ENCODE measurements around the gene DMKN. TPM values are rescaled to one million over a fixed set of nuclear protein-coding genes. Genes with fewer than 3 reads are reported as not detected.

The DMKN gene
- total and polyA plus RNA-seq, 12 donors, result 2.7 to 70.5 (median 19.7) TPM

DNA sequence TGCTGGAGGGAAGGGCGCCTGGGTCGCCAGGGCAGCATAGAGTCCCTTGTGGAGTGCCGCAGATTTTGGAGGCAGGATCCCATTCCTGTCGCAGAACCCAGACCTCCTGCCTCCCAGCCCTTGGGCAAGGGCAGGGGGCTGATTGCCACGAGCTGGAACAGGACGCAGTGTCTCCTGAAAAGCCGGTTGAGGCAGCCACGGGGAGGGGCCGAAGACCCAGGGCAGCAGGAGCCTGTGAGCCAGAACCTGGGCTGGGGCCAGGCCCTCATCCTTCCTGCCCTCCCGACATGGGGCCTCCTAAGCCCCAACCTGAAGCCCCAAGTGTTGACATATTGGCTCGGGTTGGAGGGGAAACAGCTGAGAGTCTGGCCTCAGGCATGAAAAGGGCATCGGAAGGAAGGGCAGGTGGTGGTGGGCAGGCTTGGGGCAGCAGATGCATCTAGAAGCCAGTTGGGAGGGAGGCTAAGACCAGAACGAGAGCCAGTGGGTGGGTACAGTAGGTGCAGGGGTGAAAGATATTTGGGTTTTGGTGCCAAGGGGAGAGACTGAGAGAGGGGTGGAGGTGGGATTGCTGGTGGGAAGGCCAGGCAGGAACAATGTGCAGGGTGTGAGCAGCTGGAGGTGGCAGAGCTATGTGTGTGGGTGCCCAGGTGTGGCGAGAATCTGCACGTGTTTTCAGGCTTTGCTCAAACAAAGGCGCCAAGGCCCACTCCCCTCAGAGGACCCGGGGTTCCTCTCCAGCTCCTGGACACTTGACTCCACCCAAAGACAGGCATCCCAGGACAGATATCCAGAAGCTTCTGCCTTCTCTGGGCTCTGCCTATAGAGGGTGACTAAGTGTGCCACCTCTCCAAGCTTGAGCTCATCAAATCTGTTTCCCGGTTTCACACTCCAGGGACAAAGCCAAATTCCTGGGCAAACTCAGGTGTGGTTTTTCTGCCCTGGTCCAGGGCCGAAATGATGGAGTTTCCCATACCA, 16.1 kb upstream of the DMKN start:
- no peaks in the 10 kb centered on the region for H3K36me3 ChIP-seq (replicated peaks in 1 of 2)
- H3K9me3 ChIP-seq (replicated peaks in 1 of 3), result no peaks in the 10 kb centered on the region
- H3K4me3 ChIP-seq, result no peak overlapping the region
- no peak for TF ChIP-seq POLR2A (IDR thresholded peaks at IDR 0.05)
- TF ChIP-seq, protein P1, sequence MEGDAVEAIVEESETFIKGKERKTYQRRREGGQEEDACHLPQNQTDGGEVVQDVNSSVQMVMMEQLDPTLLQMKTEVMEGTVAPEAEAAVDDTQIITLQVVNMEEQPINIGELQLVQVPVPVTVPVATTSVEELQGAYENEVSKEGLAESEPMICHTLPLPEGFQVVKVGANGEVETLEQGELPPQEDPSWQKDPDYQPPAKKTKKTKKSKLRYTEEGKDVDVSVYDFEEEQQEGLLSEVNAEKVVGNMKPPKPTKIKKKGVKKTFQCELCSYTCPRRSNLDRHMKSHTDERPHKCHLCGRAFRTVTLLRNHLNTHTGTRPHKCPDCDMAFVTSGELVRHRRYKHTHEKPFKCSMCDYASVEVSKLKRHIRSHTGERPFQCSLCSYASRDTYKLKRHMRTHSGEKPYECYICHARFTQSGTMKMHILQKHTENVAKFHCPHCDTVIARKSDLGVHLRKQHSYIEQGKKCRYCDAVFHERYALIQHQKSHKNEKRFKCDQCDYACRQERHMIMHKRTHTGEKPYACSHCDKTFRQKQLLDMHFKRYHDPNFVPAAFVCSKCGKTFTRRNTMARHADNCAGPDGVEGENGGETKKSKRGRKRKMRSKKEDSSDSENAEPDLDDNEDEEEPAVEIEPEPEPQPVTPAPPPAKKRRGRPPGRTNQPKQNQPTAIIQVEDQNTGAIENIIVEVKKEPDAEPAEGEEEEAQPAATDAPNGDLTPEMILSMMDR (IDR thresholded peaks at IDR 0.05), result no peak
- H3K27ac ChIP-seq, result no peak overlapping the region
- DNase-seq, result no peak
- intact Hi-C loops (cut with DNase I), result no loop called here
- peaks cover 29% of the 10 kb centered on the region for H3K27me3 ChIP-seq
- 58 to 66% (median 62%) methylated on average over 12 to 19 of the region's 19 CpGs for WGBS, 4 donors
- no peaks in the 10 kb centered on the region for H3K4me1 ChIP-seq (replicated peaks in 1 of 2)

DNA sequence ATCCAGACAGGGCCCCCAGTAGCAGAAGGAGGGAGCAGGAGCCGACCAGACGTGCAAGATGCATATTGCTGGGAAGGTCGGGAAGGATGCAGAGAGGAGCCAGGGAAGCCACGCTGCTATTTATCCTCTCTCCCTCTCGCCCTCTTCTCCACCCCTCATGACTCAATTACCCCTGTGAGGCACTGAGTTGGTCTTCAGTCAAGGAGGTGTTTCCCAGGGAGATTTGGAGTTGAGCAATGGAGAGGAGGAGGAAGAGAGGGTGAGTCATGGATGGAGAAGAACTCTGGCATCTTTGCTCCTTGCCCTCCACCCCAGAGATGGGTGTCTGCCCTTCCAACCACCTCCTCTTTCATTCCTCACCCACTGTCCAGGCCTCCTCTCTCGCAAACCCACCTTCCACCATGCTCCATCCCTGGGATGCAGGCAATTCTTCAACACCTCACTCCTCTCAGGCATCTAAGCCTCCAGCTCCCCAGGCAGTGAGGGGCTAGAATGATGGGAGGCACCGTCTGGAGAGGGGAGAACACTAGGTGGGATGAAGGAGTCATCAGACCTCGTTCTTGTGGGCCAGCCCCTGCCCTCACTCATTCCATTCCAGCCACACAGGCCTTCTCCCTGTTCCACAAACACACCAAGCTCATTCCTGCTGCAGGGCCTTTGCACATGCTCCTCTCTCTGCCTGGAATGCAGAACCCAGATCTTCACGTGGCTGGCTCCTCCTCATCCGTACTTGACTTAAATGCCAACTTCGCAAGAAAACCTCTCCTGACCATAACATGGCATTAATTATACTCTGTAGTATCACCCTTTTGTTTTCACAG, 15.0 kb upstream of the DMKN start, which contains the start of gene SBSN:
SBSN (minus strand) TSS at position 94 of the 821 bp plus-strand sequence; CDS start at position 64, 30 bp downstream.
- Histone ChIP-seq H3K27ac (no peak within 1 kb of the TSS), H3K27me3 (peaks cover 26% of the 10 kb centered on the region), H3K36me3 (replicated peaks in 1 of 2) (no peaks in the 10 kb centered on the region), H3K4me1 (replicated peaks in 1 of 2) (no peaks in the 10 kb centered on the region), H3K4me3 (no peak within 1 kb of the TSS), H3K9me3 (replicated peaks in 1 of 3) (no peaks in the 10 kb centered on the region)
- DNase-seq, result no peak
- TF ChIP-seq, protein P1 (IDR thresholded peaks at IDR 0.05), result no peak
- no peak for TF ChIP-seq POLR2A (IDR thresholded peaks at IDR 0.05)
- intact Hi-C loops (cut with DNase I), result no loop called here
- WGBS, 4 donors, result 72 to 82% (median 78%) methylated on average over 11 of the region's 11 CpGs

DNA sequence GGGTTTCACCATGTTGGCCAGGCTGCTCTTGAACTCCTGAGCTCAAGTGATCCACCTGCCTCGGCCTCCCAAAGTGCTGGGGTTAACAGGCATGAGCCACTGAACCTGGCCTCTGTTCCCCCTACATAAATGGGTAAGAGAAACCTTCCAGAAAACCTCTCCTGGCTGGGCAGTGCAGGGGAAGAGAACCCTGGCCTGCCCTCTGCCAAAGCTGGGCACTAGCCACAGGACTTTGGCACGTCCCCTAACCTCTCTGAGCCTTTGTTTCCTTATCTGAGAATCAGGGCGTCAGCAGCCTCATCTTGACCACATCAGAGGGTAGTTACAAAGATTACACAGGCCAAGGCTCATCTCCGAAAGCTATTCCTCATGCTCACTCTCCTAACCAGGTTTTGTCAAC, 12.4 kb upstream of the DMKN start:
- intact Hi-C loops (cut with DNase I), result no loop called here

More for the DNA sequence above, 12.4 kb upstream of the DMKN start:
- no peak for TF ChIP-seq POLR2A (IDR thresholded peaks at IDR 0.05)
- TF ChIP-seq, protein P1 (IDR thresholded peaks at IDR 0.05), result no peak
- Histone ChIP-seq H3K27me3 (peaks cover 17% of the 10 kb centered on the region), H3K9me3 (replicated peaks in 1 of 3) (no peaks in the 10 kb centered on the region), H3K27ac (no peak overlapping the region), H3K4me3 (no peak overlapping the region), H3K4me1 (replicated peaks in 1 of 2) (no peaks in the 10 kb centered on the region), H3K36me3 (replicated peaks in 1 of 2) (no peaks in the 10 kb centered on the region)
- DNase-seq, result no peak
- 75 to 82% (median 77%) methylated on average over 4 of the region's 4 CpGs for WGBS, 4 donors

All from adrenal gland (tissue), 12 donors.